Renal cortical epithelial cell (primary cell): ENCODE data around the gene CASK. TPM values are rescaled to one million over a fixed set of nuclear protein-coding genes. Genes with fewer than 3 reads are reported as not detected.
A peak's percentile ranks its signal among the peaks of the same experiment; 100 is the strongest.

Experiments
- DNase-seq: peaks from one replicate; pipeline ENCODE4 v3.0.0-alpha.2; 2011; ENCODE audit warnings: low read depth
- total RNA-seq: library from RNA; depleted of rRNA; stranded (reverse); fragments of >200 nt; gene quantifications from 2 replicates; pipeline ENCODE4 v1.2.3, GENCODE V29; 2014

The CASK gene
- total RNA-seq, 1 donor from 2014 or later, result 202 TPM

DNA sequence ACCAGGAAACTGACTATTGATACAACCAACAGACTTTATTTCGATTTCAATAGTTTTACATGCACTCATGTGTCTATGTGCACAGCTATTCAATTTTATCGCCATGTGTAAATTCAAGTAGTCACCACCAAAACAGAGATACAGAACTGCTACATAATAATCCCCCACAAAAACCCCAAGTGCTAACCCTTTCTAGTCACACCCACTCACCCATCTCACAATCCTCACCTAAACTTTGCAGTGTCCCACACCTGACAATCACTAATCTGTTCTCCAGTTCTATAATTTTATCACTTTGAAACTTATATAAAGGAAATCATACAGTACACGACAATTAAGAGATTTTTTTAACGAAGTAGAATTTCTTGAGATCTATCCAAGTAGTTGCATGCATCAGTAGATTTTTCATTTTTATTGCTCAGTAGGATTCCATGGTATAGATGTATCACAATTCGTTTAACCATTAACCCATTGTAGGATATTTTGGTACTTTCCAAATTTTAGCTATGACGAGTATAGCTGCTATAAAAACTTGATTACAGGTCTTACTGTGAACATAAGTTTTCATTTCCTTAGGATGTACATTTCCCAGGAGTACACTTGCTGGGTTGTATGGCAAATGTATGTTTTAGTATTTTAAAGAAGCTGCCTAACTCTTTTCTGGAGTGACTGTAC, 85.9 kb downstream of the CASK start:
- no peak for DNase-seq

DNA sequence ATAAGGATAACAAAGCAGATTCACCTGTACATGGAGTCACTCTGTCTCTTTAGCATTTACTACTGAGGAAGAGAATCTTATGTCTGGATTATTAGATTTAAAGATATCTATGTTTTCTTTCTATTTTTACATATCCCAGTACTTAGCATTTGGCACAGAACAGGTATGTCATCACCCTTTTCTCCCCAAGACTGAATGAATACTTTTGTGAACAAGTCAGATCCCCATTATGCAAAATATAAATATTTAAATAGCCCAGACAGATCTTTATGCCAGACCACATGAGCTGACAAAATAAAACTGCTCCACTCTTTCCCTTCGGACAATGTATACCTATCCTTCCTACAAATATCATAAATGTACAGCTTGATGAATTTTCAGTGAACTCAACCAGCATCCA, 94.5 kb downstream of the CASK start:
- no peak for DNase-seq

DNA sequence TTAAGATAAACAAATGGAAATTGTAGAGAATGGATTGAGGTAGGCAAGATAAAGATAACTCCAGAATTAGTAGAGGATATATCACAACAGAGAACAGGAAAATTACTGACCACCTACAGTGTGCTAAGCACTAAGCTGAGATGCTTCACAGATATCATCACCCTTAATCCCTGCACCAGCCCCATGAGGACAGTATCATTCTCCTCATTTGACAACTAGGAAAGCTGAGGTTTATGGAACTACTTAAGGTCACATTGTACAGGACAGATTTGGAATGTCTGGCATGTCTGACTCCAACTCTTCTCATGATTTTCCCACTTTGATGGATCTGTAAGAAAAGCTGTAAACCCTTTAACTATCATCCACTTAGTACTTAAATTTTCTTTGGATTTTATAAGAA, 95.5 kb downstream of the CASK start:
- peak; percentile 14 for DNase-seq

DNA sequence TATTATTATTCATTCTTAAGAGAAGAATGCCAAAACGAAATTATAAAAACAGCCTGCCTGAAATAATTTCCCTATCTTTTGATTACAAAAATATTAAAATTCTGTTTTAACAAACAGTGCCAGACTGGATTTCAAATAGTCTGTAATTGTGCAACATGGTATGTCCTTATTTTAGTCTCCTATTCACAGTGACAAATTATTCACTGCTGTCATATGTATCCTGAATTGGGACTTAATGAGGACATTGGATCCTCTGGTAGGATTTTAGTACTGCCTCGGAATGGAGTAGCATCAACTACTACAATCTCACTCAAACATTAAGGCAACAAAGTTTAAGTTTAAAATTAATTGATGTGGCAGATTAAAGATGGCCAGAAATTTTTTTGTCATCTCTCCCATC, 97.6 kb downstream of the CASK start:
- DNase-seq, result no peak

DNA sequence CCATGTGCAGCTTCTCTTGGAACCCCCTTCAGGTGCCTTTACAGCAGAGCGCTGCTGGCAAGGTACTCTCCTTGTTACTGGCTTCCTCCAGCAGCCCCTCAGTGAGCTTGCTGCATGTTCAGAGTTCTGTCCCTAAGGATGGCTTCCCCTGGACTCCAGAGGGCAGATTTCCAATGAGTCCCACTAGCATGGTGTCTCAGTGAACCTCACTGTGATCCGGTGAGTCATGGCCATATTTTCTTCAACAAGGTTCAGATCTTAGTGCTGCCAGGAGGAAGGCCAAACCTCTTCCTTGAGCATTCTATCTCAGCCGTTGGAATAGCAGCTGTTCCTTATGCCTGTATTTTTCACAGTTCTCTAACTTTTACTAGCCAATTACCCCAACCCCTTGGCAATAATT, 98.8 kb downstream of the CASK start:
- peak; percentile 46 for DNase-seq

DNA sequence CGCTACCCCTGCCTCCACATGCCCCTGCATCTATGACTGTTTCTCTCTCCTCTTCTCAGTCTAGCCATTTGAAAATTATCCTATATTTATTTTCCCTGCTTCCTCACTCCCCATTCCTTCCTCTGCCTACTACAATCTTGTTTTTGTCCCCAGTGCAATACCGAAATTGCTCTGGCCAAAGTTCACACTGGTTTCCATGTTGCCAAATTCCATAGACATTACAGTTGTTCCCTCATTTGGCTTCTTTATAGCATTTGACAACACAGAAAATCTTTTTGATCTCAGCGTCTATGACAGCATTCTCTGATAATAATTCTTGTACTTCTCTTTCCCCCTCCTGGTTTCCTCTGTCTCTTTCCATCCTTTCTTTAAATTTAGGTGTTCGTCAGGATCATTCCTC, 100.0 kb downstream of the CASK start:
- DNase-seq, result peak; percentile 20

DNA sequence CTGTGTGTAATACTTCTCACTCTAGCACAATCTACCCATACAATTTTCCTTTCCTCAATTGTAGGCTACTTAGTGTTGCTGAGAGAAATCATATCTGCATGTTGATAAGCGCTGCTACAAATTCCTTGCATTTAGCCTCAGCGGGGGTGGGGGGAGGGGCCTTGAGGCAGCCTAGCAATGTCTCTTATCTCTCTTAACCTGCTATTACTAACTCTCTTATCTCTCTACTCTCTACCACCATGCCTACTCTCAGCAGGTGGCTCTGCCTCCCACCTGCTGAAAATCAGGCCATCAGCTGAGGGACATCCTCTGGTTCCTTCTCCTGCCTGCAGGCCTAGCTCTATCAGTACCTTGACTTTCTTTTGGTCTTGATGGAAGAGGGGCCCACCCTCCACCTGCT, 100.5 kb downstream of the CASK start:
- no peak for DNase-seq

DNA sequence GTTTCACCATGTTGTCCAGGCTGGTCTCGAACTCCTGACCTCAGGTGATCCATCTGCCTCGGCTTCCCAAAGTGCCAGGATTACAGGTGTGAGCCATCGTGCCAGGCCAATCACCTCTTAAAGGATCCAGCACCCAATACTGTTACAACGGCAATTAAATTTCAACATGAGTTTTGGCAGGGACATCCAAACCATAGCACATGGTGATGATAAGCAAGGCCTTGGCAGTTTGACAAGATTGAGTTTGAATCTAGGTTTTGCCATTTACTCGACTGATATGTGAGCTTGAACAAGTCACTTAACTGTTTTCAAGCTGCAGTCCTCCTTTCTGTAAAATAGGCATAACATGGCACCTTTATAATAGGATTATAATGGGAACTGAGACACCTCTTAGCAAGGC, 115.3 kb downstream of the CASK start:
- no peak for DNase-seq

DNA sequence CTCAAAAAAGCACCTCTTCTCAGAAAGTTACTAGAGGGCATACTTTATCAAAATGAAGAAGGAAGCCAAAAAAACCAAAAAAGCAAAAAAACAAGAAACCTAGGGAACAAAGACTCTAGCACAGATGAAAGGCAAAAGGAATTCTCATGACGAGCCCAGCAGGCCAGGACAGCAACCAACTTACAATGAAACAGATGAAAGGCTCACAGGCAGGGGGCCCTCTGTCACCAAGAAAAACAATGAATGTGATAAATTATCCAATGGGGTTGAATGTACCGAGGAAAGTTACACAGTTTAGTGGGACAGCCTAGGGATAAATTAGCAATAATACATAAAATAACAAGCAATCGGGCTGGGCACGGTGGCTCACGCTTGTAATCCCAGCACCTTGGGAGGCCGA, 120.4 kb downstream of the CASK start:
- no peak for DNase-seq

DNA sequence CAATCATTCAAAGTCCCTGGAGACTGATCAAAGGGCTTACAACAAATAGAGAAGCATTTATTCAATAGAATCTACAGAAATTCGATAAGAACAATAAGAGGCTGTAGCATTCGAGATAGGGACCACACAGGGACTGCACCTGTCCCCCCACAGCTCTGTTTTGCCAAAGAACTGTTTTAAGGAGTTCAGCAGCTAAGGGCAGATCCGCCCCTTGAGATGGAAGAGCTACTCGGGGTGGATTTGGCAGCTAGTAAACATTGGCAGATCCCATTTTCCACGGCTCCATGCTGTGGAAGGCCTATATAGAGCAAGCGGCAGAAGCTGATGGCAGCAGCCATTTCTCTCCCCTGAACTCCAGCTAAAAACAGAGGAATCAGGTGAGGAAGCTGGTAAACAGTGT, 123.7 kb downstream of the CASK start:
- DNase-seq, result no peak

DNA sequence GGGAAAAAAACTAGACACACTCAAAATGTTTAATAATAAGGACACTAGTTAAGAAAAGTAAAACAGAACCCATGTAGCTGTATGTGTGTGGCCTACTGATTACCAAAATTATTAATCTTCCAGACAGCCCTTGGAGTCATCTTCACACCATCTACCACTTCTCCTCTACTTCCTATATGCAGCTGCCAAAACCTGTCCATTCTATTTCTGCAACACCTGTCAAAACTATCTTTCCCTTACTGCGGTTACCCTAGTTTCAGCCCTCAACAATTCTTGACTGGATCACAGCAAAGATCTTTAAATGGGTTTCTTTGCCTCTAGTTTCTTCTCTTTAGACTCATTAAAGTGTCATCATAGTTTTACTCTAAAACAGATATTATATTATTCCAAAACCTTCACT, 126.8 kb downstream of the CASK start:
- no peak for DNase-seq

DNA sequence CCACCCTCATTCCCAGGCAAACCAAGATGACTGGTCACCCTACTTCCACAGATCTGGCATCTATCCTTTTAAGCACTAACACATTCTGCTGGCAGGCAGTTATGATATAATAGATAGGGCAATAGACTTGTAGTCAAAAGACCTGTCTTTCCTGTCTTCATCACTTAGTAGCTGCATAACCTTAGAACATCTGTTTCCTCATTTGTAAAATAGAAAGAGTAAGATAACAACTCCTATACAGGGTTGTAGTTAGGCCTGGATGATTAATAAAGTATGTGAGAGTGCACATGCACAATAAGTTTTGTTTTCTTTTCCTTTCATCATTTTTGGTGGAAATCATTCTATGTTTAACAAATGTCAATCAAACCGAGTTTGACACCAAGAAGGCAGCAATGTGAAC, 127.3 kb downstream of the CASK start:
- DNase-seq, result no peak

DNA sequence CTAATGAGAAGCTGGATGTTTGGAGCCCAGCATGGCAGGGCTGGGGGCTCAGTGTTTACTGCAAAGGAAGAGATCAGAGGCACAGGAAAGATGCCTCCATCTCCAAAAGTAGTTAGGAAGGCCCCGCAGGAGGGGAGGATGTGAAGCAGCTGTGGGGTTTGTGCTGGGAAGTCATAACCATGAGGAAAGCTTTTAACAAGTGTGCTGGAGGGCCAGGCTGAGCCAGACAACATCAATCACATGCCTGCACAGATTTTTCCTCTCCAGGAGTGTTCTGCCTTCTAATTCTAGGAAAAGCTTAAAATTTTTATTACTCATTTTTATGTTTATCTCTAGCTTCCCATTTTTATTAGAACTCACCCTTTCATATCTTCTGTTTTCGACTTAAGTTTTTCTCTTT, 134.0 kb downstream of the CASK start:
- no peak for DNase-seq

DNA sequence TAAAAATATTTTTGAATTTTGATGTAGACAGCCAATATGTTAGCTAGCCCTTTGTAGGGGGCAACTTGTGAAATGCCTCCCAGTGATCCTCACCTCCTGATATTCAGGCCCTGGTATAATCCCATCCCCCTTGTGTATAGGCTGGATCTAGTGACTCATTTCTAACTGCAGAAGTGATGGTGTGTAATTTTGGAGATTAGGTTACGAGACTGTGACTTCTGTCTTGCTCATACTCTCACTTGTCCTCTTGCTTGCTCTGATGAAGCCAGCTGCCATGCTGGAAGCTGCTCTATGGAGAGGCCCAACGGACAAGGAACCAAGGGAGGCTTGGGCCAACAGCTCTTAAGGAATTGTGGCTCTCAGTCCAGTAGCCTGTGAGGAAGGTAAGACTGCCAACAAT, 137.7 kb downstream of the CASK start:
- DNase-seq, result peak; percentile 9

DNA sequence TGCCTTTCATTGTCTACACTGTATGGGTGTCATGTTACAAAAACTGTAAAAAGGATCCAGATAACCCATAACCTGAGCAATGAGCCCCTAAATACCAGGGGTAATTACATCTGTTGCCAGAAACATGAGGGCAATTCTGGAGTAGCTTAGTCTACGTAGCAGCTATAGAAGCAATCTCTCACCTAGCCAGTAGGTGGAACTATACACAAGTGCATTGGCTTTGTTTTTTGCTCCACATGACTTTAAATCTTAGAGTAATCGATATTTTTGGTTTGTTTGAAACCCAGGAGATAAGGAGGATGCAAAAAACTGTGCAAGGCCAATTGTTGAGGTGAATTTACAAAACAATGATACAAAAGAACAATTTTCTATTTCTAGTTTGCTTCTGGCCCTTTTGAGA, 141.9 kb downstream of the CASK start:
- DNase-seq, result peak; percentile 40

DNA sequence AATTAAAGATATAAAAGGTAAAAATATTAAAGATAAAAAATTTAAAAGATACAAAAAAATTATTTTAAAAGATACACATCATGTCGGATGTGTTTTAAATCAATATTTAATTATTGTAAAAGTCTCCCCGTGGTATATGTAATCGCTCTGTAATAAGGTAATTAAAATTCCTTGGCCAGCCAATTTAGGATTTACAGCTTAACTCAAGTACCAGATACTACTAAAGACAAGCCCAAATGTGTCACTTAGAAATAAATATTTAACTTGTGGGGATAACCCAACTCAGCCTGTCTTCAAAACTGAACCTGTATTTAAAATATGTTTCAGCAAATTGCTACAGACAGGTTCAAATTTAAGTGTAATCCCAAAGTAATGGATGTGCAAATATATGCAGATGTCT, 143.4 kb downstream of the CASK start:
- DNase-seq, result peak; percentile 20

DNA sequence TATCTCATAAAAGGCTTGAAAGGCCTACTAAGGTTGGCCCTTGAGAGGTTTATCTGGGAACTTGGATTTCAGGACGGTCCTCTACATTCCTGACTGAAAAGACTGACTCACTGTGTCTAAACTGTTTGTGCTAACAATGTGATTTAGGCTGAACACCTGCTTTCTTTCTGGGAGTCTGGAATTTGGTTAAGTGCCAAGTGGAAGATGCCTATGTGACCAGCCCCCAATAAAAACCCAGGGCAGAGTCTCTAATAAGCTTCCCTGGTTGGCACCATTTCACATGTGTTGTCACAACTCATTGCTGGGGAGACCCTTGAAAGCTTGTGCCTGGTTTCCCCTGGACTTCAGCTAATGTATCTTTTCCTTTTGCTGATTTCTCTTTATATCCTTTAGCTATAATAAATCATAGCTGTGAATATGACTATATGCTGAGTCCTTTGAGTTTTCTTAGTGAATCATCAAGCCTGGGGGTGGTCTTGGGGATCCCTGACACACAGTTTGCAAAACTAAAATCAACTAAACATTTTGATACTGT, 144.3 kb downstream of the CASK start:
- peak; percentile 78 for DNase-seq

DNA sequence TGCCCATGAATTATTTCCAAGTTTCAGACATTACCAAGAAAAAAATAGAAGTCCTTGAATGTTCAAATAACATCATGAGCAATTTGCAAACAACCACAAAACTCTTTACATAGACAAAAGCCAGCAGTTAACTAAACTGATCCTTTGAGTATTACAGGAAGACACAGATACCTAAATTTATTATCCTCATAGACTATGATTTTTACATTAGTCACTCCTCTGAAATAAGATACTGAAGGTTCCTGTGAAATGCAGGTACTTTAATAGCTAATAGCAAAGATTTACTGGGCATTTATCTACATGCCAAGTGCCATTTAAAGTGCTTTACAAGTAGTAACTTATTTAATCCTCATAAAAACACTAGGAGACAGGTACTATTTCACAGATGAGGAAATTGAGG, 161.7 kb downstream of the CASK start:
- DNase-seq, result no peak

DNA sequence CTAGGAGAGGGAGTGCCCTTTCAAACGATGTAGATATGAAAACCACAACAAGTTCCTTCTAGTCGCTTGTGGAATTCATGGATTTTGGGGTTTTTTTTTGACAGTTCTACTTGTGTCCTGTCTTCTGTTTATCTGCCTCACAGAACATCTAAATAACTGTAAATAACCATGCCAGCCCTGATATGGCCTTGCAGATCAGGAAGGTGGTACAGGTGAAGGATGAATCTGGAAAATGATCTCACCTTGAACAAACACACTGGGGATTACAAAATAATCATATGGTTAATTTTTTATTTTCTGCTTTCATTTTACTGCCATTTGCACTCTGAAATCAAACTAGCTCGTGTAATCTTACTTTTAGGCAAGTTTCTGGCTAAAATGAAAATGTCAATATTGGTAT, 162.2 kb downstream of the CASK start:
- DNase-seq, result no peak

DNA sequence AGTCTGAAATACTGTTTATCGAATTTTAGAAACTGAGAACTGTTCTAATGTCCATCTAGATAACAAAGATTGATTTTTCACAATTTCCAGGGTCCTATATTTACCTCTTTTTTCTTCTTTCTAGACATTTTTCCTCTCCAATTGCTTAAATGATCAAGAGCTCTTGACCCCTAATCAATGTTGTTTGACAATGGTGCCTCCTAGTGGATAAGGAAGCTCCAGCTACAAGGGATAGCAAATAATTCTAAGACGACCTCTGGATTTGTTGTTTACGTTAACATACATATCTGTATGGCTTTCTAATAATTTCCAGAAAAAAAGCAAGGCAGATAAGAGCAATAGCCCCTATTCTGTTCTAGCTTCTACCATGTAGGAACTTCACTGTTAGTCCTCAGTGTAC, 163.5 kb downstream of the CASK start:
- peak; percentile 29 for DNase-seq

DNA sequence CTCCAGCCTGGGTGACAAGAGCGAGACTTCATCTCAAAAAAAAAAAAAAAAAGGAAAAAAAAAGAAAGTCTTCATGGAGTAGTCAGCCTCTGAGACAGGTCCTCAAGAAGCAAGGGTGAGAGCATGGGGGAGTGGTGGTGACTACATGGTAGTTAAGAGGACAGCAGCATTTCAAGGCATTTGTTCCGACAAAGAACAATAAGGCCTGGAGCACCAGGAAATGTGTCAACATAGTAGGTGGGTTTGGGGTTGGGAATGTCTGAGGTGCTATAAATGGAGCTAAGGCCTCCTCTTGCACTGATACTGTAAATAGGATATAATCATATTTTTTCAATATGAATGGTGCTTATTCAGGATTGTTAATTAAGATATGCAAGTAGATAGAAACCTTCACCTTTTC, 165.0 kb downstream of the CASK start:
- DNase-seq, result no peak

DNA sequence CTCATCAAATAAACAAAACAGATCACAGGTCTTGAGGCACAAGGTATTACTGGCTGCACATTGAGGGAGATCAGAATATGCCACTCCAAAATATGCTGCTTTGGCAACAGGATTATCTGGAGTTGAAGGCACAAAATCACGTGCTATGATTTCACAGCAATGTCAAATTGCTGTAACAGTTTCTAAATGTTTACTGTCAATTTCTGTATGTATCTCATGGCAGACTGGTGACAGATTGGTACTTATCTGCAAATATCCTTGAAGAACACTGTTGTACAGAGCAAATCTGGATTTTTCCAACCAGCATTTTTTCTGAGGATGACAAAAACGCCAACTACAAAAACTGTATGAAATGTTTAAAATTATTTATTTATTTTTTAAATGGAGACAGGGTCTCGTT, 172.6 kb downstream of the CASK start:
- no peak for DNase-seq

DNA sequence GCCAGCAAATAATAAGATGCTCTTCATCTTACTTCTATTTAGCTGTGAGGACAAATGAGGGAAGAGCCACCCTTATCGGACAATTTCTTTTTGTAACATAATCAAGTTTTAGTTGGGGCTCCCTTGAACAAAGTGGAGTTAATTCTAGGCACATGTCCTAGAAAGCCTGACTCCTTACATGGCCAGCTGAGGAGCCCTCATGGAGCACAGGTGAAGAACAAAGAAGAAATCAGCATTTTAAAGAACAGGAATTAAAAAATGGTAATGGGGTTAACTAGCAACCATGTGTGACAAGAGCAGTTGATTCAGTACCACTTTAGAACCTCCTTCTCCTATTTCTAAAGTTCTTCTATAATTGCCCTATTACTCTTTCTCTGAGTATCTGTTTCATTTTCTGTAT, 183.5 kb downstream of the CASK start:
- DNase-seq, result no peak

DNA sequence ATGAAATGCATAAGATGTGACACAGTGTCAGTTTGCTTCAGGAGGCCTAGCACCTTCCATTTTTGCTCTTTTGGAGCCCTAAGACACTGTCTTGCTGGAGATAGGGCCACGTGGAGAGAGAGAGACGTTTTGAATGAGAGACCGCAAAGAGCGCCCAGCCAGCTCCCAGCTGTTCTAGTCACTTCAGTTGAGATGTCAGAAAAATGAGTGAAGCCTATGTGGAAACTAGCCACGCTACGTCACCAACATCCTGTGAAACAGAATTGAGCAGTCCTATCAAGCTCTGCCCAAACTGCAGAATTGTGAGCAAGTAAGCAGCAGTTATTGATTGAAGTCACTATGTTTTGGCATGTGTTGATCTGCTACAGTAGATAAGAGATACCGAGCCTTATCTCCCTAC, 186.3 kb downstream of the CASK start:
- no peak for DNase-seq
